PC-9 (cell line): ENCODE measurements around the gene LRRC63. TPM values are rescaled to one million over a fixed set of nuclear protein-coding genes. Genes with fewer than 3 reads are reported as not detected.

Experiments
- BruUV-seq: library from RNA; stranded (reverse); fragments of 400-500 nt; replicated peaks from 2 replicates; lab custom pipeline; 2021; lab: Mats Ljungman, UMichigan
- CTCF ChIA-PET: fragments of 300-600 bp; sonication (Branson Sonifier 250); formaldehyde crosslinking; loops from one replicate; lab custom pipeline; 2022; ENCODE audit warnings: antibody characterized with exemption; lab: Charles Lee
- POLR2A ChIA-PET: fragments of 300-600 bp; sonication (Branson Sonifier 250); formaldehyde crosslinking; loops from one replicate; lab custom pipeline; 2022; ENCODE audit warnings: antibody characterized with exemption; ENCODE audit not compliant: unreplicated experiment; lab: Charles Lee
- DNase-seq, 2 experiments: peaks; one replicate each; pipeline versions ENCODE4 v3.0.0 to v3.0.0-alpha.2; 2015 to 2022; ENCODE audit warnings: mixed read lengths in 1 of 2
- H2AFZ ChIP-seq: fragments of 200-600 bp; sonication (generic); 2 replicates; pipeline ENCODE4 v1.8.1; 2017; ENCODE audit warnings: antibody characterized with exemption
- H3F3A ChIP-seq: fragments of 200-600 bp; sonication (generic); 2 replicates; pipeline ENCODE4 v1.8.1; 2017; ENCODE audit warnings: antibody characterized with exemption, mild to moderate bottlenecking, low read depth; ENCODE audit not compliant: insufficient read depth
- H3K27ac ChIP-seq: fragments of 200-600 bp; sonication (generic); 2 replicates; pipeline ENCODE4 v1.6.1; 2016; ENCODE audit warnings: mixed run types
- H3K27me3 ChIP-seq: fragments of 200-600 bp; sonication (generic); 2 replicates; pipeline ENCODE4 v1.6.1; 2016; ENCODE audit warnings: low read depth, mixed run types; ENCODE audit not compliant: insufficient read depth
- H3K36me3 ChIP-seq: fragments of 200-600 bp; sonication (generic); 2 replicates; pipeline ENCODE4 v1.6.1; 2016; ENCODE audit warnings: low read depth, mixed run types
- H3K4me1 ChIP-seq: fragments of 200-600 bp; sonication (generic); replicated peaks from 2 replicates; pipeline ENCODE4 v1.6.1; 2016; ENCODE audit warnings: mixed run types; ENCODE audit not compliant: insufficient read depth
- H3K4me2 ChIP-seq: fragments of 200-600 bp; sonication (generic); 2 replicates; pipeline ENCODE4 v1.6.1; 2017; ENCODE audit warnings: mixed run types
- H3K4me3 ChIP-seq: fragments of 200-600 bp; sonication (generic); 2 replicates; pipeline ENCODE4 v1.6.1; 2016; ENCODE audit warnings: mixed run types
- H3K79me2 ChIP-seq: fragments of 200-600 bp; sonication (generic); 2 replicates; pipeline ENCODE4 v1.6.1; 2017; ENCODE audit warnings: low read depth, mixed run types
- H3K9me2 ChIP-seq: fragments of 200-600 bp; sonication (generic); 2 replicates; pipeline ENCODE4 v1.8.1; 2017; ENCODE audit warnings: mild to moderate bottlenecking; ENCODE audit not compliant: insufficient read depth
- H3K9me3 ChIP-seq: fragments of 200-600 bp; sonication (generic); 2 replicates; pipeline ENCODE4 v1.8.1; 2016; ENCODE audit warnings: low read depth; ENCODE audit not compliant: insufficient read depth
- H4K20me1 ChIP-seq: fragments of 200-600 bp; sonication (generic); 2 replicates; pipeline ENCODE4 v1.8.1; 2017; ENCODE audit not compliant: insufficient read depth
- CTCF ChIP-seq: fragments of 200-600 bp; sonication (generic); conservative IDR thresholded peaks from 2 replicates; pipeline ENCODE4 v1.6.1; 2017; ENCODE audit warnings: mixed run types, antibody characterized with exemption, mild to moderate bottlenecking, moderate library complexity
- EZH2 ChIP-seq: fragments of 200-600 bp; sonication (generic); IDR thresholded peaks from 2 replicates; pipeline ENCODE4 v1.8.0; 2017; ENCODE audit warnings: antibody characterized with exemption, low read depth
- intact Hi-C: fragments of 100-400 bp; cut with micrococcal nuclease; formaldehyde crosslinking; loops from one replicate; pipeline ENCODE4 v1.10.0; 2022; ENCODE audit not compliant: unreplicated experiment
- total RNA-seq: library from RNA; stranded (reverse); gene quantifications from 2 replicates; pipeline ENCODE4 v1.2.3, GENCODE V29; 2021

LRRC63 gene
- total RNA-seq, 1 experiment from 2014 or later, result not detected

- TF ChIP-seq CTCF (no peak), EZH2 (no peak)
- TSS peak; percentile 53 for BruUV-seq
- H3K9me2 ChIP-seq, result no peaks in the 10 kb centered on the region; the same call in 1 of the 2 replicates
- intact Hi-C loops, result no loop called here
- POLR2A ChIA-PET, result interaction anchor here (0.6 to 1.0 kb wide), 8 partner anchors 8 to 494 kb away, joined by 4 to 34 read pairs (median 14); no protein-coding TSS in a partner anchor
- CTCF ChIA-PET, result interaction anchor here (0.5 kb wide), 1 partner anchor 917 kb away, joined by 4 read pairs; no protein-coding TSS in a partner anchor
- H3K4me2 ChIP-seq, result peak within 1 kb of the TSS; percentile 89
- DNase-seq, result peak; percentile 62 to 87
- H3K9me3 ChIP-seq, result no peaks in the 10 kb centered on the region
- H3K4me3 ChIP-seq, result peak within 1 kb of the TSS; percentile 72
- peaks cover 12% of the 10 kb centered on the region for H3F3A ChIP-seq
- H3K27ac ChIP-seq, result peak within 1 kb of the TSS; percentile 94
- no peaks in the 10 kb centered on the region for H3K27me3 ChIP-seq
- H3K36me3 ChIP-seq, result peaks cover 6% of the 10 kb centered on the region; the same call in 1 of the 2 replicates
- peaks cover 10% of the 10 kb centered on the region for H4K20me1 ChIP-seq
- H3K79me2 ChIP-seq, result peaks cover 47% of the 10 kb centered on the region
- H2AFZ ChIP-seq, result peak within 1 kb of the TSS; percentile 82
- peaks cover 36% of the 10 kb centered on the region for H3K4me1 ChIP-seq
Observed at GRCh38 chr13:46181840-46182490, 29.8 kb upstream of the LRRC63 start, which contains the start of gene LCP1. LCP1 (minus strand) TSS chr13:46182177; CDS start chr13:46159662, 22,515 bp downstream.

GRCh38 chr13:46182491-46182877 is 29.2 kb upstream of the LRRC63 start:
- peaks cover 36% of the 10 kb centered on the region for H3K4me1 ChIP-seq
- peak; percentile 29 to 54 for DNase-seq
- TF ChIP-seq EZH2 (no peak), CTCF (no peak)
- H3K27me3 ChIP-seq, result no peaks in the 10 kb centered on the region
- CTCF ChIA-PET, result no interaction called here
- intact Hi-C loops, result no loop called here
- H3K79me2 ChIP-seq, result peaks cover 42% of the 10 kb centered on the region
- H3K9me3 ChIP-seq, result no peaks in the 10 kb centered on the region
- peak overlapping the region; percentile 94 for H3K27ac ChIP-seq
- peaks cover 9% of the 10 kb centered on the region for H4K20me1 ChIP-seq
- peak overlapping the region; percentile 82 for H2AFZ ChIP-seq
- BruUV-seq, result TSS peak; percentile 85
- H3K4me3 ChIP-seq, result peak overlapping the region; percentile 72
- H3K9me2 ChIP-seq, result no peaks in the 10 kb centered on the region; the same call in 1 of the 2 replicates
- POLR2A ChIA-PET, result interaction anchor here (0.6 to 1.0 kb wide), 5 partner anchors 8 to 494 kb away, joined by 7 to 15 read pairs (median 12); no protein-coding TSS in a partner anchor
- H3K4me2 ChIP-seq, result peak overlapping the region; percentile 89
- peaks cover 6% of the 10 kb centered on the region; the same call in 1 of the 2 replicates for H3K36me3 ChIP-seq
- H3F3A ChIP-seq, result peaks cover 12% of the 10 kb centered on the region

- Histone ChIP-seq H4K20me1 (peaks cover 1% of the 10 kb centered on the region; the same call in 1 of the 2 replicates), H3K4me1 (peaks cover 36% of the 10 kb centered on the region), H3K27ac (peak overlapping the region; percentile 94), H2AFZ (peak overlapping the region; percentile 82; the same call in 1 of the 2 replicates), H3K9me3 (no peaks in the 10 kb centered on the region), H3K79me2 (peaks cover 34% of the 10 kb centered on the region), H3K27me3 (no peaks in the 10 kb centered on the region), H3K4me3 (peak overlapping the region; percentile 72; the same call in 1 of the 2 replicates), H3K9me2 (no peaks in the 10 kb centered on the region; the same call in 1 of the 2 replicates), H3K4me2 (peak overlapping the region; percentile 89), H3K36me3 (no peaks in the 10 kb centered on the region; the same call in 1 of the 2 replicates), H3F3A (peaks cover 12% of the 10 kb centered on the region)
- ChIA-PET CTCF (no interaction called here), POLR2A (interaction anchor here (0.6 kb wide), 1 partner anchor 268 kb away, joined by 3 read pairs; no protein-coding TSS in a partner anchor)
- intact Hi-C loops, result no loop called here
- no peak for DNase-seq
- TF ChIP-seq CTCF, result no peak
- no peak for TF ChIP-seq EZH2
- BruUV-seq, result no TSS peak
Observed at GRCh38 chr13:46183018-46183946, 28.4 kb upstream of the LRRC63 start.
